Sigmoid colon (tissue), 4 donors: Measurements from ENCODE around the gene ZSCAN18.

Source experiments
- CTCF ChIP-seq, 4 experiments: fragments of 450-650 bp in 3 of 4; fragments of 200-600 bp in 1 of 4; IDR thresholded peaks; one replicate each; pipeline ENCODE4 v1.5.1; 2016 to 2019; ENCODE audit warnings: antibody characterized with exemption in 4 of 4, mild to moderate bottlenecking in 3 of 4, moderate library complexity in 2 of 4
- EP300 ChIP-seq, 4 donors: sonication (generic); formaldehyde crosslinking; IDR thresholded peaks; one replicate each; pipeline ENCODE4 v1.6.1; 2017; ENCODE audit warnings: antibody characterized with exemption in 4 of 4
- POLR2A ChIP-seq, 2 donors: fragments of 450-650 bp; IDR thresholded peaks; one replicate each; pipeline ENCODE4 v1.6.1; 2016; ENCODE audit warnings: antibody characterized with exemption in 2 of 2, mild to moderate bottlenecking in 2 of 2, moderate library complexity in 2 of 2

- TF ChIP-seq POLR2A (IDR thresholded peaks at IDR 0.05) (no peak), CTCF (IDR thresholded peaks at IDR 0.05) (no peak), EP300 (IDR thresholded peaks at IDR 0.05) (no peak)
Measured at GRCh38 chr19:58040751-58041525, 57.1 kb downstream of the ZSCAN18 start.
